Mucosa of rectum (tissue), 2 donors: Measurements from ENCODE around the gene PAH.
A peak's percentile ranks its signal among the peaks of the same experiment; 100 is the strongest.

Source experiments
- H3K27ac ChIP-seq, 2 donors: one replicate each; pipeline ENCODE4 v1.7.0; 2013; ENCODE audit warnings: inconsistent platforms in 2 of 2, low read depth in 2 of 2, low read length in 2 of 2
- H3K27me3 ChIP-seq, 2 donors: one replicate each; pipeline ENCODE4 v1.7.0; 2013; ENCODE audit warnings: low read length in 2 of 2; ENCODE audit not compliant: control insufficient read depth in 2 of 2, insufficient read depth in 2 of 2
- H3K36me3 ChIP-seq, 2 donors: one replicate each; pipeline ENCODE4 v1.7.0; 2013; ENCODE audit warnings: low read length in 2 of 2; ENCODE audit not compliant: control insufficient read depth in 2 of 2, insufficient read depth in 2 of 2
- H3K4me1 ChIP-seq, 2 donors: one replicate each; pipeline ENCODE4 v1.7.0; 2013; ENCODE audit warnings: low read length in 2 of 2, mild to moderate bottlenecking in 1 of 2; ENCODE audit not compliant: control insufficient read depth in 2 of 2, insufficient read depth in 2 of 2
- H3K4me3 ChIP-seq, 2 donors: one replicate each; pipeline ENCODE4 v1.7.0; 2013; ENCODE audit warnings: low read length in 2 of 2
- H3K9ac ChIP-seq, 2 donors: one replicate each; pipeline ENCODE4 v1.7.0; 2013; ENCODE audit warnings: low read length in 2 of 2, low read depth in 1 of 2, mild to moderate bottlenecking in 1 of 2
- H3K9me3 ChIP-seq, 2 donors: one replicate each; pipeline ENCODE4 v1.7.0; 2013; ENCODE audit warnings: low read length in 2 of 2; ENCODE audit not compliant: control insufficient read depth in 2 of 2
- donor health status: healthy.
- donor health status: Normal muscosa, but diverticular disease.

PAH gene

GRCh38 chr12:102917026-102917787 is at the start of gene PAH:
TSS of gene PAH (minus strand) at chr12:102917244. CDS start at chr12:102917130, 114 bp downstream.
- H3K27ac ChIP-seq: no peak within 1 kb of the TSS
- peaks cover 0 to 2% of the 10 kb centered on the region in 2 donors for H3K4me1 ChIP-seq
- no peak within 1 kb of the TSS for H3K9ac ChIP-seq
- H3K27me3 ChIP-seq: no peaks in the 10 kb centered on the region
- peak within 1 kb of the TSS; percentile 38 to 48 for H3K4me3 ChIP-seq
- no peaks in the 10 kb centered on the region for H3K9me3 ChIP-seq
- no peaks in the 10 kb centered on the region for H3K36me3 ChIP-seq

- Histone ChIP-seq H3K27ac (no peak overlapping the region), H3K4me3 (no peak overlapping the region), H3K4me1 (no peaks in the 10 kb centered on the region), H3K9ac (no peak overlapping the region), H3K27me3 (peaks cover 42 to 48% of the 10 kb centered on the region in 2 donors), H3K9me3 (peaks cover 3 to 7% of the 10 kb centered on the region in 2 donors), H3K36me3 (no peaks in the 10 kb centered on the region)
Observed at GRCh38 chr12:102966200-102966863, 49.3 kb upstream of the PAH start.

GRCh38 chr12:102965281-102966155 is 48.5 kb upstream of the PAH start:
- Histone ChIP-seq H3K36me3 (no peaks in the 10 kb centered on the region), H3K27me3 (peaks cover 43 to 55% of the 10 kb centered on the region in 2 donors), H3K9me3 (peaks cover 3 to 7% of the 10 kb centered on the region in 2 donors), H3K4me3 (no peak overlapping the region), H3K4me1 (no peaks in the 10 kb centered on the region), H3K27ac (no peak overlapping the region), H3K9ac (no peak overlapping the region)

- Histone ChIP-seq H3K9ac (no peak overlapping the region), H3K9me3 (peaks cover 3 to 7% of the 10 kb centered on the region in 2 donors), H3K4me1 (no peaks in the 10 kb centered on the region), H3K4me3 (no peak overlapping the region), H3K27me3 (peaks cover 45 to 61% of the 10 kb centered on the region in 2 donors), H3K27ac (no peak overlapping the region), H3K36me3 (no peaks in the 10 kb centered on the region)
Observed at GRCh38 chr12:102964872-102965271, 47.8 kb upstream of the PAH start.

GRCh38 chr12:102963796-102964195 is 46.8 kb upstream of the PAH start:
- Histone ChIP-seq H3K9me3 (peaks cover 3 to 7% of the 10 kb centered on the region in 2 donors), H3K4me3 (no peak overlapping the region)

GRCh38 chr12:102962986-102963385 is 45.9 kb upstream of the PAH start:
- H3K4me3 ChIP-seq: no peak overlapping the region
- no peak overlapping the region for H3K27ac ChIP-seq
- H3K9ac ChIP-seq: no peak overlapping the region
- H3K36me3 ChIP-seq: no peaks in the 10 kb centered on the region
- peaks cover 57 to 76% of the 10 kb centered on the region in 2 donors for H3K27me3 ChIP-seq
- no peaks in the 10 kb centered on the region for H3K4me1 ChIP-seq
- peaks cover 3 to 7% of the 10 kb centered on the region in 2 donors for H3K9me3 ChIP-seq

More at GRCh38 chr12:102963796-102964195, 46.8 kb upstream of the PAH start:
- Histone ChIP-seq H3K27ac (no peak overlapping the region), H3K4me1 (no peaks in the 10 kb centered on the region), H3K9ac (no peak overlapping the region), H3K36me3 (no peaks in the 10 kb centered on the region), H3K27me3 (peaks cover 53 to 72% of the 10 kb centered on the region in 2 donors)

- Histone ChIP-seq H3K9me3 (peaks cover 3 to 7% of the 10 kb centered on the region in 2 donors), H3K4me3 (no peak overlapping the region), H3K27ac (no peak overlapping the region), H3K9ac (no peak overlapping the region), H3K4me1 (no peaks in the 10 kb centered on the region), H3K27me3 (peaks cover 57 to 77% of the 10 kb centered on the region in 2 donors), H3K36me3 (no peaks in the 10 kb centered on the region)
Observed at GRCh38 chr12:102962532-102962931, 45.5 kb upstream of the PAH start.

- Histone ChIP-seq H3K9me3 (peaks cover 3 to 7% of the 10 kb centered on the region in 2 donors), H3K36me3 (no peaks in the 10 kb centered on the region), H3K9ac (no peak overlapping the region), H3K27ac (no peak overlapping the region), H3K27me3 (peaks cover 56 to 77% of the 10 kb centered on the region in 2 donors), H3K4me1 (no peaks in the 10 kb centered on the region), H3K4me3 (no peak overlapping the region)
Observed at GRCh38 chr12:102961466-102961855, 44.4 kb upstream of the PAH start.

- Histone ChIP-seq H3K27me3 (peaks cover 59 to 77% of the 10 kb centered on the region in 2 donors), H3K27ac (no peak overlapping the region), H3K9ac (no peak overlapping the region), H3K4me1 (no peaks in the 10 kb centered on the region), H3K36me3 (no peaks in the 10 kb centered on the region), H3K4me3 (no peak overlapping the region), H3K9me3 (peaks cover 3 to 7% of the 10 kb centered on the region in 2 donors)
Observed at GRCh38 chr12:102960766-102961465, 43.9 kb upstream of the PAH start.
